ENCODE data around the gene PTPRA.
"Not testable (repeated sequence)": the region's sequence is repeated elsewhere in the genome, so short reads cannot be mapped to it uniquely, and the experiment has no call there.

Gene PTPRA

DNA sequence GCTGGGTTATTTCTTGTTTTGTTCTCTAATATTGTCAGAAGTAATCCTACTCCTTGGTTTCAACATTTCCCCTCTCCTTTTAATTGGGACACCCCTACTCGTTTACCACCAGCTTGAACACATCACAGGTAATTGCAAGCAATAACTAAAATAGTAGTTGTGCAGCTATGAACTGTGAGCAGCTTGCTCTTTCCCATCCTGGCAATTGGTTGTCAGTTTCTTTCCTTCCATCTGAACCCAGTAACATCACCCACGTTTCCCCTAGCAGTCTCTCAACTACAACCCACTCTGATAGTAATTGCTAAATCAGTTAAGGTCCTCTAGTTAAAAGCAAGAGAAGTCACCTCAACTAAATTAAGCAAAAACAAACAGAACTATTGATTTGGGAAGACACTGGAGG, 122.5 kb downstream of the PTPRA start:
- Histone ChIP-seq H3K4me1 (ENCODE audit: control insufficient read depth, insufficient read depth, low read length) (no peaks in the 10 kb centered on the region), H3K9me3 (ENCODE audit: control insufficient read depth in 2 of 2, low read length in 2 of 2) (no peaks in the 10 kb centered on the region), H3K27me3 (ENCODE audit: control insufficient read depth in 1 of 2, insufficient read depth in 2 of 2, low read length in 2 of 2) (no peaks in the 10 kb centered on the region), H3K36me3 (ENCODE audit: control insufficient read depth in 2 of 2, insufficient read depth in 2 of 2, low read length in 2 of 2) (peaks cover 28 to 34% of the 10 kb centered on the region in 2 donors), H3K4me3 (ENCODE audit: low read length in 2 of 2) (no peak overlapping the region), H3K9ac (ENCODE audit: low read length in 2 of 2) (no peak overlapping the region), H3K27ac (ENCODE audit: low read length) (no peak overlapping the region)

DNA sequence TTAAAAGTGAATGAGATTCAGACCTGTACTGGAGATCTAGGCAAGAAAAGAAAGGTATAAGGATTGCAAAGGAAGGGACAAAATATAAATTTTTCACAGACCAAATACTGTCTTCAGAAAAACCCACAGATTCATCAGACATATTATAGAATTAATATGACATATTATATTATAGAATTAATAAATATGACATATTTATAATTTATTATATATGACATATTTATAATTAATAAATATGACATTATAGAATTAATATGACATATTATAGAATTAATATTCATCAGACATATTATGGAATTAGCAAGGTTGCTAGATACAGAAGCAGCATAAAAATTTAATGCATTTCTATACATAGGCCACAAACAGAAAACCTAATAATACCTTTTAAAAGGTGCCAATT, 125.4 kb downstream of the PTPRA start:
- Histone ChIP-seq H3K4me3 (ENCODE audit: low read length in 2 of 2) (no peak overlapping the region), H3K9ac (ENCODE audit: low read length in 2 of 2) (no peak overlapping the region), H3K4me1 (ENCODE audit: control insufficient read depth, insufficient read depth, low read length) (no peaks in the 10 kb centered on the region), H3K36me3 (ENCODE audit: control insufficient read depth in 2 of 2, insufficient read depth in 2 of 2, low read length in 2 of 2) (peaks cover 13 to 18% of the 10 kb centered on the region in 2 donors), H3K27ac (ENCODE audit: low read length) (no peak overlapping the region), H3K27me3 (ENCODE audit: control insufficient read depth in 1 of 2, insufficient read depth in 2 of 2, low read length in 2 of 2) (no peaks in the 10 kb centered on the region), H3K9me3 (ENCODE audit: control insufficient read depth in 2 of 2, low read length in 2 of 2) (no peaks in the 10 kb centered on the region)

DNA sequence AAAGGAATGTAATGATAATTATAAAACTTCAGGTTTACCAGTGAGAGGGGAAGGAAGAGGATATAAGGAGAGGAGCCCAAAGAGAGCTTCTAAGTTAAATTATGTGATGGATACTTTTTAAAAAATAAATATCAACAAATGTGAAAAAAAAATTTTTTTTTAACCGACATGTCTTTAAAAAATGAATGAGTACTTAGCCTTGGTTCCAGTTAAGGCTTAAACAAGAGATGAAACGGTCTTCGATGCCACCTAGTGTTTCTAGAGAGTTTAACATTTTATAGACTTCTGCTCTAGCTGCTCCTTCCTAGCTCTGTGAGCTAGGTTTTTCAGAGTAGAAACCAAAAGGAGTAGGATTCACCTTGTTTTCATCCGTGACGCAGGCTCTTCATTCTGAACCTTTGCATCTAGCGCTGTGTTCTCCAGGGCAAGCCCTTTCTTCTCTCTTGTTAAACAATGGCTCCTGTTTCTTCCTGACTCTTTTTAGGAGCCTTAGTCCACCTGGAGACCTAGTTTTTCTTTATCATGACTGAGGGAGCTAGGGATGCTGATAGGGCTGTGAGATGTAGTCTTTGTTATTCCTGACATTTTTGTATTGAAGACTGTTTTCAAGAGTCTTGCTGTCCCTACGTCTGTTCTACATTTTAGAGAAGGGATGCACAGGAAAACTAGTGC, 127.7 kb downstream of the PTPRA start:
- H3K36me3 ChIP-seq (ENCODE audit: control insufficient read depth in 2 of 2, insufficient read depth in 2 of 2, low read length in 2 of 2), result peaks cover 6 to 10% of the 10 kb centered on the region in 2 donors
- H3K27me3 ChIP-seq (ENCODE audit: control insufficient read depth in 1 of 2, insufficient read depth in 2 of 2, low read length in 2 of 2), result no peaks in the 10 kb centered on the region
- H3K9me3 ChIP-seq (ENCODE audit: control insufficient read depth in 2 of 2, low read length in 2 of 2), result no peaks in the 10 kb centered on the region
- H3K4me1 ChIP-seq (ENCODE audit: control insufficient read depth, insufficient read depth, low read length), result no peaks in the 10 kb centered on the region
- no peak overlapping the region for H3K4me3 ChIP-seq (ENCODE audit: low read length in 2 of 2)
- H3K27ac ChIP-seq (ENCODE audit: low read length), result no peak overlapping the region
- H3K9ac ChIP-seq (ENCODE audit: low read length in 2 of 2), result no peak overlapping the region

DNA sequence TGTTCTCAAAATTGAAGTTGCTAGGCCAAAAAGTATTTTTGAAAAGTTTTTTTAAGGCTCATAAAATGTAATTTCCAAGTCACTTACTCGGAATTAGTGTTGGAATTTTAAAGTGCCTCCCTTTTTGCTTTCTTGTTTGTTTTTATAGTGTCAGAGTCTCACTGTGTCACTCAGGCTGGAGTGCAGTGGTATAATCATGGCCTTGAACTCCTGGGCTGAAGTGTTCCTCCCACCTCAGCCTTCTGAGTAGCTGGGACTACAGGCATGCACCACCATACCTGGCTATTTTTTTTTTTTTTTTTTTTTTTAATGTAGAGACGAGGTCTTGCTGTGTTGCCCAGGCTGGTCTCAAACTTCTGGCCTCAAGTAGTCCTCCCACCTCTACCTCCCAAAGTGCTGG, 130.1 kb downstream of the PTPRA start:
- Histone ChIP-seq H3K4me3 (ENCODE audit: low read length in 2 of 2) (no peak overlapping the region), H3K9me3 (ENCODE audit: control insufficient read depth in 2 of 2, low read length in 2 of 2) (no peaks in the 10 kb centered on the region), H3K4me1 (ENCODE audit: control insufficient read depth, insufficient read depth, low read length) (no peaks in the 10 kb centered on the region), H3K9ac (ENCODE audit: low read length in 2 of 2) (no peak overlapping the region), H3K27ac (ENCODE audit: low read length) (no peak overlapping the region), H3K36me3 (ENCODE audit: control insufficient read depth in 2 of 2, insufficient read depth in 2 of 2, low read length in 2 of 2) (peaks cover 17 to 23% of the 10 kb centered on the region in 2 donors), H3K27me3 (ENCODE audit: control insufficient read depth in 1 of 2, insufficient read depth in 2 of 2, low read length in 2 of 2) (no peaks in the 10 kb centered on the region)

DNA sequence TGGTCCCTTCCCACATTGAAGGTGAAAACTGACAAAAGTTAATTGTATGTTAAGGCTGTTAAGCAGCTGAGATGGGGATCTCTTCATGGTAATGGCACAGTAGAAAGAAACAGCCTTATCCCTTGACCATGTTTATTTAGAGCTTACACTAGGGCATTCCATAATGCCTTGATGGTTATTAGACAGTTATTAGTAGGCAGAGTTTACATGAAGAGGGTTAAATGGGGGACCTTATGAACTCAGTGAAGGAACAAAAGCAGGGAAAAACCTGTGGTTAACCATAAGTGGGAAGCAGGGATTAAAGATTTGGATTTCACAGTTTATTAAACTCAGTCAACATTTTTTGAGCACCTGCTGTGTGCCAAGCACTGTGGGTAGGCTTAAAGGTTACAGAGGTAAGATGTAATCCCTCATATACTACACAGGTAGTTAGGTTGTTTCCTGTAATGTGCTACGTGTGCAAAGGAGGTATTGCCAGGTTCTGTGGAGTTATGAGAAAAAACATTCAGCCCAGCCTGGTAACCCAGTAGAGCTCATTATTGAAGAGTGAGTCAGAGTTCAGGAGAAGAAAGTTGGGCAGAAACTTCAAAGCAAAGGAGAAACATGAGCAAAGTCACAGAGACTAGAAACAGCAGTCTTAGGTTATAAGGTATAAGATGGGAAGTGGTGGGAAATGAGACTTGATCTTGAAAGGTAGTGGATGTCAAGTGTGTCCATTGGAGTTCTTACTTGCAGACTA, 137.9 kb downstream of the PTPRA start:
- no peak overlapping the region for H3K9ac ChIP-seq (ENCODE audit: low read length in 2 of 2)
- no peak overlapping the region for H3K27ac ChIP-seq (ENCODE audit: low read length)
- H3K4me1 ChIP-seq (ENCODE audit: control insufficient read depth, insufficient read depth, low read length), result no peaks in the 10 kb centered on the region
- no peaks in the 10 kb centered on the region for H3K9me3 ChIP-seq (ENCODE audit: control insufficient read depth in 2 of 2, low read length in 2 of 2)
- H3K4me3 ChIP-seq (ENCODE audit: low read length in 2 of 2), result no peak overlapping the region
- no peaks in the 10 kb centered on the region for H3K27me3 ChIP-seq (ENCODE audit: control insufficient read depth in 1 of 2, insufficient read depth in 2 of 2, low read length in 2 of 2)
- peaks cover 15 to 28% of the 10 kb centered on the region in 2 donors for H3K36me3 ChIP-seq (ENCODE audit: control insufficient read depth in 2 of 2, insufficient read depth in 2 of 2, low read length in 2 of 2)

DNA sequence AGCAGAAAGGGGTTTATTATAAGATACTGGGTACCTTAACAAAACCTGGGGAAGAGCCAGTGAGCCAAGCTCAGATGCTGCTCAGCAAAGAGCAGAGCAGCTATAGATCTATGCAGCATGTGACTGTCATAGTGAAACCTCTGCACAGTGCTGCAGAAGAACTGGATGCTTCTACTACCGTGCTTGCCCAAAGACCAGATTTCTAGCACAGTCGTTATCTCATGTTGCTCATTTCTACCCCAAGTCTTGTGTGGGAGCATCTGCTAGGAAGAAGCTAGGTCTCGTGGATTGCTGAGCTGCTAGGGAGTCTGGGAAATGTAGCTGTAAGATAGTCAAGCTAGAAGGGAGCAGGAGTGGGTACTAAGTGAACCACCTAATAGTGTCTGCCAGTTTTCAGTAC, 138.5 kb downstream of the PTPRA start:
- Histone ChIP-seq H3K27me3 (ENCODE audit: control insufficient read depth in 1 of 2, insufficient read depth in 2 of 2, low read length in 2 of 2) (no peaks in the 10 kb centered on the region), H3K4me1 (ENCODE audit: control insufficient read depth, insufficient read depth, low read length) (no peaks in the 10 kb centered on the region), H3K9me3 (ENCODE audit: control insufficient read depth in 2 of 2, low read length in 2 of 2) (no peaks in the 10 kb centered on the region), H3K9ac (ENCODE audit: low read length in 2 of 2) (no peak overlapping the region), H3K27ac (ENCODE audit: low read length) (no peak overlapping the region), H3K4me3 (ENCODE audit: low read length in 2 of 2) (no peak overlapping the region), H3K36me3 (ENCODE audit: control insufficient read depth in 2 of 2, insufficient read depth in 2 of 2, low read length in 2 of 2) (peaks cover 15 to 22% of the 10 kb centered on the region in 2 donors)

DNA sequence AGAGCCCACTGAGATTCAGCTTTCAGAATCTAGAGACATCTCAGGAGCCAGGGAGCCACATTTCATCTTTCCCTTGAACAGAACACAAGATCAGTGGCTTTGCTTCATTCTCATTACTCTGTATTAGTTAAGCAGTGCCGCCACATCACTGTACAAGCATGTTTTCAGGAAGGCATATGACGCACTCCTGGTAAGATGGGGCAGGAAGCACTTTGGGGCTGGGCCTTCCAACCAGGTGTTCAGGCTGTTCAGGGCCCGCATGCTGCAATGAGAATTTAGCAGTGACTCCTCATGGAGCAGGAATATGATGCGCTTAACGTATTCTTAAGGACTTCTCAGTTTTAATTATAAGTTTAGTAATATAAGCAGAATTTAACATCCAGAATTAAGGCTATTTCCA, 140.5 kb downstream of the PTPRA start:
- Histone ChIP-seq H3K27ac (ENCODE audit: low read length) (no peak overlapping the region), H3K9ac (ENCODE audit: low read length in 2 of 2) (no peak overlapping the region), H3K9me3 (ENCODE audit: control insufficient read depth in 2 of 2, low read length in 2 of 2) (no peaks in the 10 kb centered on the region), H3K4me3 (ENCODE audit: low read length in 2 of 2) (no peak overlapping the region), H3K36me3 (ENCODE audit: control insufficient read depth in 2 of 2, insufficient read depth in 2 of 2, low read length in 2 of 2) (peaks cover 12 to 20% of the 10 kb centered on the region in 2 donors), H3K4me1 (ENCODE audit: control insufficient read depth, insufficient read depth, low read length) (no peaks in the 10 kb centered on the region), H3K27me3 (ENCODE audit: control insufficient read depth in 1 of 2, insufficient read depth in 2 of 2, low read length in 2 of 2) (no peaks in the 10 kb centered on the region)

DNA sequence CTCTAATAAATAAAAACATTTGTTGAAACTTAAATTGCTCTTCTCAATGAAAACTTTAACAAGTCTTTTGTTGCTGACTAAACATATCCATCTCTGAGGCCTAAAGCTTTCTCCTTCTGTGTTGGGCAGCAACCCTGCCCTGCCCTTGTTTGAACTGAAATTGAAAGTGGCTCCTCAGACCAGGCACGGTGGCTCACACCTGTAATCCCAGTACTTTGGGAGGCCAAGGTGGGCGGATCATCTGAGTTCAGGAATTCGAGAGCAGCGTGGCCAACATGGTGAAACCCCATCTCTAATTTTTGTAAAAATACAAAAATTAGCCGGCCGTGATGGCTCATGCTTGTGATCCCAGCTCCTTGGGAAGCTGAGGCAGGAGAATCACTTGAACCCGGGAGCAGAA, 140.9 kb downstream of the PTPRA start:
- Histone ChIP-seq H3K36me3 (ENCODE audit: control insufficient read depth in 2 of 2, insufficient read depth in 2 of 2, low read length in 2 of 2) (peaks cover 12 to 20% of the 10 kb centered on the region in 2 donors), H3K27me3 (ENCODE audit: control insufficient read depth in 1 of 2, insufficient read depth in 2 of 2, low read length in 2 of 2) (no peaks in the 10 kb centered on the region), H3K4me3 (ENCODE audit: low read length in 2 of 2) (no peak overlapping the region), H3K4me1 (ENCODE audit: control insufficient read depth, insufficient read depth, low read length) (no peaks in the 10 kb centered on the region), H3K9me3 (ENCODE audit: control insufficient read depth in 2 of 2, low read length in 2 of 2) (no peaks in the 10 kb centered on the region), H3K27ac (ENCODE audit: low read length) (no peak overlapping the region), H3K9ac (ENCODE audit: low read length in 2 of 2) (no peak overlapping the region)

DNA sequence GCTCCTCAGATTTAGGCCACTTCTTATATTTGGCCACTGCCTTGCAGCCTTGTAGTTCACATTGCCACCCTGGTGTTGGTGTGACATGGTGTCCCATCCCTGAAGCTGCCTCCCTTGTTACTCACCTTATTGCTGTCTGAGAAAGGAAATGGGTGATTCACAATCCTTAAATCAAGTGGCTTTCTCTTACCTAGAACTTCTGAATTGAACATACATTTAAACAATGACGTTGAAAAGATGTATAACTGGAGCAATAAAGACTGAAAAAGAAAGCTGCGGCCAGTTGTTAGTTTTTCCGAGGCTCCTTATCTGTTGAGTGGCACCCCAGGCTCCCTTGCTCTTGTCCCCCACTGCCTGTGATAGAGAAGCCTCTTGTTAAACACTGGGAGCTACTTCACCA, 141.4 kb downstream of the PTPRA start:
- no peak overlapping the region for H3K9ac ChIP-seq (ENCODE audit: low read length in 2 of 2)
- no peaks in the 10 kb centered on the region for H3K4me1 ChIP-seq (ENCODE audit: control insufficient read depth, insufficient read depth, low read length)
- no peak overlapping the region for H3K4me3 ChIP-seq (ENCODE audit: low read length in 2 of 2)
- no peak overlapping the region for H3K27ac ChIP-seq (ENCODE audit: low read length)
- no peaks in the 10 kb centered on the region for H3K9me3 ChIP-seq (ENCODE audit: control insufficient read depth in 2 of 2, low read length in 2 of 2)
- peaks cover 11 to 20% of the 10 kb centered on the region in 2 donors for H3K36me3 ChIP-seq (ENCODE audit: control insufficient read depth in 2 of 2, insufficient read depth in 2 of 2, low read length in 2 of 2)
- H3K27me3 ChIP-seq (ENCODE audit: control insufficient read depth in 1 of 2, insufficient read depth in 2 of 2, low read length in 2 of 2), result no peaks in the 10 kb centered on the region

DNA sequence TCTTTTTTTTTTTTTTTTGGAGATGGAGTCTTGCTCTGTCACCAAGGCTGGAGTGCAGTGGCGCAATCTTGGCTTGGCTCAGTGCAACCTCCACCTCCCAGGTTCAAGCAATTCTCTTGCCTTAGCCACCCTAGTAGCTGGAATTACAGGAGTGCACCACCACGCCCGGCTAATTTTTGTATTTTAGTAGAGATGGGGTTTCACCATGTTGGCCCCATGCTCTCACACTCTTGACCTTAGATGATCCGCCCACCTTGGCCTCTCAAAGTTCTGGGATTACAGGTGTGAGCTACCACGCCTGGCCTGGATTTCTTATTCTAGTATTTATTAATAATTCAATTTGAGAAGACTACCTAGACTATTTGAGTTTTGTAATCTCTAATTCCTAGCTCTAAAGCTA, 142.0 kb downstream of the PTPRA start:
- H3K27me3 ChIP-seq (ENCODE audit: control insufficient read depth in 1 of 2, insufficient read depth in 2 of 2, low read length in 2 of 2); H3K4me3 ChIP-seq (ENCODE audit: low read length in 2 of 2); H3K4me1 ChIP-seq (ENCODE audit: control insufficient read depth, insufficient read depth, low read length); H3K27ac ChIP-seq (ENCODE audit: low read length); H3K9ac ChIP-seq (ENCODE audit: low read length in 2 of 2); H3K9me3 ChIP-seq (ENCODE audit: control insufficient read depth in 2 of 2, low read length in 2 of 2): not testable (repeated sequence)
- peaks cover 8 to 17% of the 10 kb centered on the region in 2 donors for H3K36me3 ChIP-seq (ENCODE audit: control insufficient read depth in 2 of 2, insufficient read depth in 2 of 2, low read length in 2 of 2)

DNA sequence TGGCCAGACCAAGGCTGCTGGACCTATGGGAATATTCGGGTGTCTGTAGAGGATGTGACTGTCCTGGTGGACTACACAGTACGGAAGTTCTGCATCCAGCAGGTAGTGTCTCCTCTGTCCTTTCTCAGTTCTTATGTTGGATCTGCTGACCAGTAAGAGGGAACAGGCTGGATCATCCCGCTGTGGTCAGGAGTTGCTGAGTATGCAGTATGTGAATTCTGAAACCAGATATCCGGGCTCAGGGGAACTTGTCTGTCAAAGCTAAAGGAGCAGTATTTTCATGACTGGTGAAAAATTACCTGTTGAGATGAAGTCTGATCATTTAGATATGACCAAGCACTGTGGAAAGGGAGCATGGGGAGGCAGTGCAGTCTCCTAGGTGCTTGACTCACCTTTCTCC, 148.0 kb downstream of the PTPRA start:
- peaks cover 39 to 40% of the 10 kb centered on the region in 2 donors for H3K36me3 ChIP-seq (ENCODE audit: control insufficient read depth in 2 of 2, insufficient read depth in 2 of 2, low read length in 2 of 2)
- no peaks in the 10 kb centered on the region for H3K9me3 ChIP-seq (ENCODE audit: control insufficient read depth in 2 of 2, low read length in 2 of 2)
- H3K4me3 ChIP-seq (ENCODE audit: low read length in 2 of 2), result no peak overlapping the region
- no peak overlapping the region for H3K27ac ChIP-seq (ENCODE audit: low read length)
- H3K4me1 ChIP-seq (ENCODE audit: control insufficient read depth, insufficient read depth, low read length), result no peaks in the 10 kb centered on the region
- no peak overlapping the region for H3K9ac ChIP-seq (ENCODE audit: low read length in 2 of 2)
- H3K27me3 ChIP-seq (ENCODE audit: control insufficient read depth in 1 of 2, insufficient read depth in 2 of 2, low read length in 2 of 2), result no peaks in the 10 kb centered on the region

Measured in stomach smooth muscle (tissue), 2 donors.